Activated naive CD4-positive, alpha-beta T cell treated with anti-CD3 and anti-CD28 coated beads for 36 hours (primary cell): Measurements from ENCODE around the gene CABLES2. TPM values are rescaled to one million over a fixed set of nuclear protein-coding genes. Genes with fewer than 3 reads are reported as not detected.
"Not testable (repeated sequence)": the region's sequence is repeated elsewhere in the genome, so short reads cannot be mapped to it uniquely, and the experiment has no call there.

ENCODE experiments used
- CTCF ChIA-PET: fragments of 350-600 bp; sonication (Branson Sonifier 250); formaldehyde crosslinking; loops from one replicate; lab custom pipeline; 2021; ENCODE audit warnings: antibody characterized with exemption; lab: Charles Lee
- DNase-seq: peaks from one replicate; pipeline ENCODE4 v3.0.0-alpha.2; 2020
- H3K27ac Mint-ChIP-seq: one replicate; pipeline ENCODE4 v1.8.0; 2021; ENCODE audit warnings: mild to moderate bottlenecking, mixed read lengths
- H3K27me3 Mint-ChIP-seq: one replicate; pipeline ENCODE4 v1.8.0; 2021; ENCODE audit warnings: low read depth, mixed read lengths
- H3K36me3 Mint-ChIP-seq: one replicate; pipeline ENCODE4 v1.8.0; 2021; ENCODE audit warnings: low read depth, mixed read lengths
- H3K4me1 Mint-ChIP-seq: one replicate; pipeline ENCODE4 v1.8.0; 2021; ENCODE audit warnings: low read depth, mixed read lengths
- H3K4me3 Mint-ChIP-seq: one replicate; pipeline ENCODE4 v1.8.0; 2021; ENCODE audit warnings: mild to moderate bottlenecking, moderate library complexity, mixed read lengths
- H3K9me3 Mint-ChIP-seq: one replicate; pipeline ENCODE4 v1.8.0; 2021; ENCODE audit warnings: mixed read lengths
- intact Hi-C: fragments of 100-400 bp; cut with micrococcal nuclease; formaldehyde crosslinking; loops from one replicate; pipeline ENCODE4 v1.15.1; 2023
- total RNA-seq, 2 experiments: library from RNA; stranded (reverse); gene quantifications; one replicate each; pipeline ENCODE4 v1.2.3, GENCODE V29; 2021

CABLES2 gene
- total RNA-seq, 2 experiments from 2014 or later = 3.6 to 5.1 TPM

DNA sequence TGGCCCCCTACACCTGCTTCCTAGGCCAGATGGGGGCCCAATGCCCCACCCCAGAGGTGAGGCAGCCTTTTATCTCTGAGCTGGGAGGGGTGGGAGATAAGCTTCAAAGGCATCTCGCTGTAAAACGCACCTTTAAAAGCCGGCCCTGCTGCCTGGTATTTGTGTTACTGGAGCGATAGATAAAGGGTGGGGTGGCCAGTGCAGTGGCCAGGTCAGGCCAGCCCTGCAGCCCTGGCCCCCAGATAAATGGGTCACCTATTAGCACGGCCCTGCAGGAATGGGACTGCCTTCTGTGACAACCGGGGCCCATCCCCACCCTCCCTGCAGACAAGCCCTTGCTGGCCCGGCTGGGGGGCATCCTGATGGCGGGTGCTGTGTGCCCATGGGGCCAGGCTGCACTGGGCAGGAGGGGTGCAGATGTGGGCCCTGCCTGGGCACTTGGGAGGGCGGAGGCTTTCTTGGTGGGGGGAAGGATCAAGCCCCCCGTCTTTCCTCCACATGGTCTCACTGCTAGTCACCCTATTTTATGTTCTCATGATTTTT lies 23.3 kb upstream of the CABLES2 start:
- H3K4me3 Mint-ChIP-seq = no peak overlapping the region
- H3K36me3 Mint-ChIP-seq = no peaks in the 10 kb centered on the region
- H3K9me3 Mint-ChIP-seq = no peaks in the 10 kb centered on the region
- CTCF ChIA-PET = no interaction called here
- intact Hi-C loops = no loop called here
- no peaks in the 10 kb centered on the region for H3K4me1 Mint-ChIP-seq
- no peak for DNase-seq
- H3K27me3 Mint-ChIP-seq = peaks cover 20% of the 10 kb centered on the region
- no peak overlapping the region for H3K27ac Mint-ChIP-seq

DNA sequence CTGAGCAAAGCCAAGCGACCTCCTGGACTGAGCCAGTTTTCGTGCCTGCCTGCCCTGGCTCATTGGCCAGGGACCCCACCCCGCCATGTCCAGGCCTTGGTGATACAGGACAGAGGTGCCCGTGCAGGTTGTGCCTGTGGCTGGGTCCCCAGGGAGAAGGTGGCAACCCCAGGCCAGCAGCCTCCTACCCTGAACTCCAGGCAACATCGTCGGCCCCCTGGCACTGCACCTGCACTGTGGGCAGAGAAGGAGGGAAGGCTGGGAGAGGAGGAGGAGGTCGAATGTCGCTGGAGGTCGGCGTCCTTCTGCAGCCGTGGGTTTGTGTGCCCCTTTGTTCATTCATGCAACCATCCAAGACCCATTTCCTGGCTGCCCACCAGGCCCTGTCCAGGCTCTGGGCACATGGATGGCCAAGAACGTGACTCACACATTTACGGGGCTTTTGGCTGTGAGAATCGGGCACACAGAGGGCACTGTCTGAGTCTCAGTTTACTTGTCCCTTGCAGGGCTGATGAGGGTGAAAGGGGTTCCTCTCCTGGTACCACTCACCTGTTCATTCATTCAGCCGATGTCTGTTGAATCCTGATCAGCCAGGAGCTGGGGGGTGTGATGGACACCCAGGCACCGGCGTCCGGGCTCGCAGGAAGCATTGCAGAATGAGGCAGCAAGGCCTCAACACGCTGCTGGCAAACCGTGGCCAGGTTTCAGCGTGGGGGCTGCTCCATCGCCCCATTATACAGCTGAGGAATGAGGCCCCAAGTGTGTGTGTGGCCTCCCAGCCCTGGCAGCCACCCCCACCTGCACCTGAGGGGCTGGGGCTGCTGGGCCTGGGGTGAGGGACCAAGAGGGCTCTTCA lies 22.6 kb upstream of the CABLES2 start:
- CTCF ChIA-PET = no interaction called here
- no peak overlapping the region for H3K27ac Mint-ChIP-seq
- no peaks in the 10 kb centered on the region for H3K36me3 Mint-ChIP-seq
- H3K9me3 Mint-ChIP-seq = no peaks in the 10 kb centered on the region
- no peak for DNase-seq
- no peaks in the 10 kb centered on the region for H3K4me1 Mint-ChIP-seq
- H3K4me3 Mint-ChIP-seq = no peak overlapping the region
- H3K27me3 Mint-ChIP-seq = peaks cover 15% of the 10 kb centered on the region
- intact Hi-C loops = no loop called here

DNA sequence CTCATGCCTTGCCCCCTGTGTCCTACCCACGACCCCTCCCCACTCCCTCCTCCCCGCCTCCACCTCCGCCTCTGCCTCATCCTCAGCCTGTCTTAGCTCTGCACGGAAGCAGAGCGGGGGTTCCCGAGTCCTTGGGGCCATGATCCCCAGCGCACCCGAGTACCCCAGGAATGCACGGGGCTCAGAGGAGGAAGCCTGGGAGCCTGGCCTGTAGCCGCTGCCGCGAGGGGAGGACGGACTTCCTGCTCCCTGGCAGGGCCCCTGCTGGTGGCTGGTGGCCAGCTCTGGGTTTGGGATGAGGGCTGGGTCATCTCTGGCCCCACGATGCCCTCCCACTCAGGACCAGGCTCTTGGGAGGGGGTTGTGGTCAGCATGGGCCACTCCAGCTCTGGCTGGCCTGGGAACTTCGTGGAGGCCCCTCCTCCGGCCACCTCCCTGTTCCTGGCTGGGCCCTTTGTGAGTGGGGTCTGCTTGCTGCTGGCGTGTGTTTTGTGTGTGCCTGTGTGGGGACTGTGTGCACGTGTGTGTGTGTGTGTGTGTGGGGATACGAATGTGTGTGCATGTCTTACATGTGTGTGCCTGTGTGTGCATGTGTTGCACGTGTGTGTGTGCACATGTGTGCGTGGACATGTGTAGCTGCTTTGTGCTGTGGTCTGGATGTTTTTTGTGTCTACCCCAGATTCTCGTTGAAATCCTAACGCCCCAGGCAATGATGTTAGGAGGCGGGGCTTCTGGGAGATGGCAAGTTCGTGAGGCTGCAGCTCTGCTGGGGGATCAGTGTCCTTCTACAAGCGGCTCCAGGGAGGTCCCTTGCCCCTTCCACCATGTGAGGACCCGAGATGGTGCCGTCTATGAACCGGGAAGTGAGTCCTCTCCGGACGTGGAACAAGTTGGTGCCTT lies 21.6 kb upstream of the CABLES2 start:
- Mint-ChIP-seq H3K27me3 (peaks cover 6% of the 10 kb centered on the region), H3K4me1 (no peaks in the 10 kb centered on the region), H3K27ac (no peak overlapping the region), H3K4me3 (no peak overlapping the region), H3K36me3 (no peaks in the 10 kb centered on the region), H3K9me3 (no peaks in the 10 kb centered on the region)
- CTCF ChIA-PET = no interaction called here
- intact Hi-C loops = no loop called here
- no peak for DNase-seq

DNA sequence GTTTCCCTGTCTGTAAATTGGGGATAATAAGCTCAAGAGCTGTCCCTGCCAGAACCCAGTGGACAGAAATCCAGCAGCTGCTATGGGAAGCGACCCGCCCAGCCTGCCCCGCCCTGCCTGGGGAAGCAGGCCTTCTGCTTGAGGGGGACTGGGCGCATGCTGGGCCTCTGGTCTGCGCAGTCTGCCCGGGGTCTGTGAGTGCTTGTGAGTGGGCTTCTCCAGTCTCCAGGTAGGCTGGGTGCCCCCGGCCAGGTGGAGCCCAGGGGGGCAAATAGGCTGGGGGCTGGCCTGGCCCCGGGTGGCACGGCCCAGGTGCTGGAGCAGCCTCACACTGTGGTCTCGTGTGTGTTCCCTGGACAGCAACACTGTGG lies 20.9 kb upstream of the CABLES2 start:
- CTCF ChIA-PET = no interaction called here
- intact Hi-C loops = no loop called here
- DNase-seq = no peak
- peaks cover 5% of the 10 kb centered on the region for H3K27me3 Mint-ChIP-seq
- no peaks in the 10 kb centered on the region for H3K4me1 Mint-ChIP-seq
- no peaks in the 10 kb centered on the region for H3K9me3 Mint-ChIP-seq
- no peaks in the 10 kb centered on the region for H3K36me3 Mint-ChIP-seq
- H3K4me3 Mint-ChIP-seq = no peak overlapping the region
- H3K27ac Mint-ChIP-seq = no peak overlapping the region

DNA sequence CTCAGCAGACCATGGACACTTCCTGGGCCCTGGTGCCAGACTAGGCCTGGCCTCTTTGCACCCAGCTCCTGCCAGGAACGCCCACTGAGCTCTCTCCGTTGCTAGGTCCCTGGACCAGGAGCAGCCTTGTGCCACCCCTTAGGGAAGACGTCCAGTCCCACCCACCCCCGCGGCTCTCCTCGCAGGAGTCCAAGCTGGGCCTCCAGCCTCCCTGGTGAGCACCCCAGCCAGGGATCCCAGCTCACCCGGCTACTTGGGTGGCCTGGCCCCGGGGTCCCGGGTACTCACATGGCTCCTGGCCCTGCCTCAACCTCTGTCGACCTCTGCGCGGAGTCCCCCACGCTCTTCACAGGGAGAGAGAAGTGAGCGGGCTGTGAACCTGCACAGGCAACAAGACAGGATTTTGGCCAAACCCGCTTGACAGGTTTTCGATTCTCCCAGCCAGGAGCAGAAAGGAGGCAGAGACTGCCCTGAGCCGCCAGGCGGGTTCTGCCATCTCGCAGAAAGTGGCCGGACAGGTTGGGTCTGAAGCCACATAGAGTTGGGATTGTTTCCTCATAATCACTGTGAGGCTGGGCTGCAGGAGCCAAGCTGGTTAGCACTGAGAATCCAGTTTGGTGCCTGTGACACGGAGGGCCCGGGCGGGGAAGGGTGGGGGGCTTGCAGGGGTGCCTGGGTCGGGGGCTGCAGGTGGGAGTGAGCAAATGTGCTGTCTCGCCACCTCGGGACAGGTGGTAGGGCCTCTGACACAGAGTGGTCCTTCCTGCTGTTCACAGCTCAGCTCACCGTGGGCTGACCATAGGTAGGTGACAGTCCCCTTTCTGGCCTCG lies 20.3 kb upstream of the CABLES2 start, which contains the start of gene RBBP8NL:
Gene RBBP8NL (minus strand): TSS at position 368 of the 830 bp plus-strand sequence. CDS start 7,892 bp downstream, outside the sequence.
- Mint-ChIP-seq H3K4me3 (no peak within 1 kb of the TSS), H3K27ac (no peak within 1 kb of the TSS), H3K36me3 (no peaks in the 10 kb centered on the region), H3K27me3 (peaks cover 5% of the 10 kb centered on the region), H3K9me3 (no peaks in the 10 kb centered on the region), H3K4me1 (no peaks in the 10 kb centered on the region)
- CTCF ChIA-PET = no interaction called here
- intact Hi-C loops = no loop called here
- no peak for DNase-seq

DNA sequence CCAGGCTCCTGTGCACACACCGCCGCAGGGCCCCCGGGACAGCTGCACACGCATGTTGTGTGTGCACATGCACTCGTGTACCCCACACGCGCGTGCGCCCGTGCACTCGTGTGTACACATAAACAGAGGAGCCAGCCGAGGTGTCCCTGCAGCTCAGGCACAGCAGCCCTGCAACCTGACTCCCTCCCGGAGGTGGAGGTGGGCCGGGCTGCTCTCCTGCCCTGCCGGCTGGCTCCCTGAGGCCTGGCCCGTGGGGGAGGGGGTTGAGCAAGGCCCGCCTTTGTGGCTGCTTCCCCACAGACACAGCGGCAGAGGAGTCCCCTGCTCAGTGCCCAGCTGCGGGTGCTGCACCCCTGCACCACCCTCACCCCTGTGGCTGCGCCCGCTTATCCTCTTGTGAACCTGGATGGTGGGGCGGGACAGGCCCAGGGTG lies 19.6 kb upstream of the CABLES2 start:
- DNase-seq = no peak
- Mint-ChIP-seq H3K27ac (no peak overlapping the region), H3K9me3 (no peaks in the 10 kb centered on the region), H3K4me1 (no peaks in the 10 kb centered on the region), H3K36me3 (no peaks in the 10 kb centered on the region), H3K27me3 (peaks cover 5% of the 10 kb centered on the region), H3K4me3 (no peak overlapping the region)
- intact Hi-C loops = no loop called here
- CTCF ChIA-PET = no interaction called here

DNA sequence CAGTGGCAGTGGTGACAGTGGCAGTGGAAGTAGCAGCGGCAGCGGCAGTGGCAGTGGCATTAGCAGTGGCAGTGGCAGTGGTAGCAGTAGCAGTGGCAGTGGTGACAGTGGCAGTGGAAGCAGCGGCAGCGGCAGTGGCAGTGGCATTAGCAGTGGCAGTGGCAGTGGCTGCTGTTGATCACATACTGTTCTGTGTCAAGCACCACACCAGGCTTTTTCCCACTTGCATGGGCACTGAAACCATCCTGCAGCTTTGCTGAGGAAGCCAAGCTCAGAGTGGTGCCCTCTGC lies 18.9 kb upstream of the CABLES2 start:
- H3K36me3 Mint-ChIP-seq, H3K4me3 Mint-ChIP-seq, H3K27me3 Mint-ChIP-seq, CTCF ChIA-PET, H3K9me3 Mint-ChIP-seq, DNase-seq, H3K4me1 Mint-ChIP-seq, H3K27ac Mint-ChIP-seq, intact Hi-C loops: not testable (repeated sequence)

DNA sequence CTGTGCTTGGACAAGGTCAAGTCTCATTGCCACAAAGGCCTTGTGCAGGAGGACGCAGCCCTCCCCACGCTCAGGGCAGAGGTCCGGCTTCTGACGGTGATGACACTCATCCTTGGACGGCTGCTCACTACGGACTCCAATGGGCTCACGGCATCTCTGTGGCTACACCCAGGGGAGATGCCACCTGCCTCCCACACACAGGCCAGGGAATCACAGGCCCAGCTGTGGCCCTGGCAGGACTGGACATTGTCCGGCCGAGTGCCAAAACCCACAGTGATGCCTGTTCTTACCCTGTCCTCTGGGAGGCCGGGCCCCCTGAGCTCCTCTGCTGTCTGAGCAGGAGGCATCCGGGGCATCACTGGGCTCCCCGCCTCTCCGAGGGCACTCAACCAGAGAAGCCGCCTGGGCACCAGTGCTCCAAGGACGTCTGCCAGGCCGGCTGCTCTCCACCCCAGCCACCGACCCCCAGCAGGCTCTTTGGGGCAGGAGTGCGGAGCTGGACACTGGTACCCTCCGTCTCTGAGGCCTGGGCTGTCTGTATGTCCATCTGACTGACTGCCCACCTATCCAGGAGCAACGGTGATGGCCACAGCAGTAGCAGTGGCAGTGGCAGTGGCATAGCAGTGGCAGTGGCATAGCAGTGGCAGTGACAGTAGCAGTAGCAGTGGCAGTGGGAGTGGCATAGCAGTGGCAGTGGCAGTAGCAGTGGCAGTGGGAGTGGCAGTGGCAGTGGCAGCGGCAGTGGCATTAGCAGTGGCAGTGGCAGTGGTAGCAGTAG lies 18.4 kb upstream of the CABLES2 start:
- H3K9me3 Mint-ChIP-seq = no peaks in the 10 kb centered on the region
- no peak overlapping the region for H3K27ac Mint-ChIP-seq
- CTCF ChIA-PET = no interaction called here
- no peaks in the 10 kb centered on the region for H3K4me1 Mint-ChIP-seq
- no peak overlapping the region for H3K4me3 Mint-ChIP-seq
- intact Hi-C loops = no loop called here
- H3K36me3 Mint-ChIP-seq = no peaks in the 10 kb centered on the region
- peaks cover 3% of the 10 kb centered on the region for H3K27me3 Mint-ChIP-seq
- DNase-seq = no peak

DNA sequence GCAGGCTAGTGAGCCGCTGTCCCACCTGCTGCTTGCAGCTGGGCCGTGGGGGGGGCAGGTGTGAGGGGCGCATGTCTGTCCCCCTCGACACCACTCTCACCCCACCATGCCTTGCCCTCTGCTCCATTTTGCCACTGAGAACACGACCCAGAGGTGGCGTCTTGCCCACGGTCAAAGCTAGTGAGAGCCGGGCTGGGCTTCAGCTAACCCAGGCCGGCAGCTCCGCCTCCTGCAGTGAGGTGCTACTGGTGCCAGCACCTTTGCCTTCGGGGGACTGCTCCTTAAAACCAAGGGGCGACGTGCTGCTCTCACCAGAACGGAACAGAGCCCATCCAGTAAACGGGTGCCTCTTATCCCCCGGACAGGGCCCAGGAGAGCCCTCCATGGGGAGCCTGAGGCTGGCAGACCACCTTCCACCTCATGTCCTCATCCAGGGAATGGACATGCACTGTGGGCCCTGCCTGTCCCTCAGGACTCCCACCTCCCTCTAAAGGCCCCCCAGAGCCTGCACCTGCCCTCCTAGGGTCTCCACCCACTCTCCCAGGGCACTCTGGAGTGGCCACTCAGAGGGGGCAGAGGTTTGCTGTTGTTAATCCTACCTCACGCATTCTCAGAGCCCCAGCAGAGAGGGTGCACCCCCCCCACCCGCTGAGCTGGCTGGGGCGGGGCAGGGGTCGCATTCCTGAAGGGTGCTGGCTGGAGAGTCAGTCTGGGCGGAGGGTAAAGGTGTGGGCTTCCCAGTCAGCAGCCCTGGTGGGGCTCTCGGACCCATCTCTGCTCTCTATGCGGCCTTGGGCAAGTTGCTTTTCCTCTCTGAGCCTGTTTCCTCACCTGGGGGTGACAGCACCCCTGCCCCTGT lies 17.4 kb upstream of the CABLES2 start:
- Mint-ChIP-seq H3K36me3 (no peaks in the 10 kb centered on the region), H3K4me3 (no peak overlapping the region), H3K27me3 (peaks cover 3% of the 10 kb centered on the region), H3K4me1 (no peaks in the 10 kb centered on the region), H3K9me3 (no peaks in the 10 kb centered on the region), H3K27ac (no peak overlapping the region)
- CTCF ChIA-PET = no interaction called here
- intact Hi-C loops = no loop called here
- no peak for DNase-seq

DNA sequence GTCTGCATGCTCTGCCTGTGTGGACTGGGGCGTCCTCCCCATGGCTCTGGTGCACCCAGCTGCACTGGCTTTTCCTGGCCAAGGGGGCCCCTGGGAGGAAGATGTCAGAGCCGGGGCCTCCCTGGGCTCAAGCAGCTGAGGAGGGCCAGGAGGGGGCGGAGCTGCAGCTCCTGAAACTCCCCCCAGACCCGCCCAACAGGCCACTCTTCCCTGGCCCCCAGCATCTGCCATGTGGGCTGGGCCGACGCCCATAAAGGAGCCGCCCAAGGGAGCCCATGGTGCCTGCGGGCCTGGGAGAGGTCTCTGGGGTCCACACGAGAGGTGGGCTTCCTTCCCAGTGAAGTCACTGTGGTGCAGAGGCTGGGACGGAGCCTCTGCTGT lies 16.2 kb upstream of the CABLES2 start:
- Mint-ChIP-seq H3K4me1 (no peaks in the 10 kb centered on the region), H3K4me3 (no peak overlapping the region), H3K9me3 (no peaks in the 10 kb centered on the region), H3K36me3 (no peaks in the 10 kb centered on the region), H3K27ac (no peak overlapping the region), H3K27me3 (no peaks in the 10 kb centered on the region)
- CTCF ChIA-PET = no interaction called here
- no peak for DNase-seq
- intact Hi-C loops = no loop called here
